Right lobe of liver (tissue), 4 donors: ENCODE measurements around the gene DDX1.

Experiments used
- CTCF ChIP-seq, 4 donors: fragments of 200-600 bp in 3 of 4; fragments of 450-650 bp in 1 of 4; IDR thresholded peaks; one replicate each; pipeline versions ENCODE4 v1.5.1 to v1.8.0; 2016 to 2022; ENCODE audit warnings: antibody characterized with exemption in 4 of 4, mild to moderate bottlenecking in 2 of 4
- POLR2A ChIP-seq: fragments of 450-650 bp; IDR thresholded peaks from one replicate; pipeline ENCODE4 v1.6.1; 2017; ENCODE audit warnings: antibody characterized with exemption, mild to moderate bottlenecking
- donor health status: DM: no; HTN: no; CAD: no.
- donor health status: DM: no; HTN: no; CAD: no.
- donor health status: DM: no; HTN: yes; CAD: no.

DNA sequence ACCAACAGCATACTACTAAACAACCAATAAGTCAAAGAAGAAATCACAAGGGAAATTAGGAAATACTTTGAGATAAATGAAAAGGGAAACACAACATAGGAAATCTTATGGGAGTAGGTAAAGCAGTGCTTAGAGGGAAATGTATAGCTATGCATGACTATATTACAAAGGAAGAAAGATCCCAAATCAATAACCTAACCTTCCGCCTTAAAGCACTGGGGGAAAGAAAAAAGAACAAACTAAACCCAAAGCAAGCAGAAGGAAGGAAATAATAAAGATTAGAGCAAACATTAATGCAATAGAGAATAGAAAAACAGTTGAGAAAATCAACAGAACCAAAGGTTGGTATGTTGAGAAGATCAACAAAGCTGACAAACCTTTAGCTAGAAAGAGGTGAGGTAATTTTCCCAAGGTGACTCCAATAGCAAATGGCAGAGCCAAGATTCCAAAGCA, 49.9 kb downstream of the DDX1 start:
- TF ChIP-seq POLR2A (no peak), CTCF (IDR thresholded peaks at IDR 0.05) (no peak)
